A673 (cell line): ENCODE data around the gene ESR1.
"Not testable (repeated sequence)": the region's sequence is repeated elsewhere in the genome, so short reads cannot be mapped to it uniquely, and the experiment has no call there.

Source experiments
- EZH2 ChIP-seq: fragments of 200-600 bp; sonication (generic); IDR thresholded peaks from 2 replicates; pipeline ENCODE4 v1.6.1; 2017; ENCODE audit warnings: borderline replicate concordance, low read depth, mild to moderate bottlenecking, mixed read lengths, antibody characterized with exemption, low read length; ENCODE audit not compliant: poor library complexity, severe bottlenecking
- TF ChIP-seq, protein P1 (sequence below): fragments of 300-800, 200-600 bp; sonication (generic); conservative IDR thresholded peaks from 2 replicates; pipeline ENCODE4 v1.5.1; 2017; ENCODE audit warnings: low read depth, mild to moderate bottlenecking, antibody characterized with exemption, low read length, moderate library complexity, mixed read lengths

GRCh38 chr6:151867361-151867869 is 59.9 kb downstream of the ESR1 start:
- TF ChIP-seq, protein P1, sequence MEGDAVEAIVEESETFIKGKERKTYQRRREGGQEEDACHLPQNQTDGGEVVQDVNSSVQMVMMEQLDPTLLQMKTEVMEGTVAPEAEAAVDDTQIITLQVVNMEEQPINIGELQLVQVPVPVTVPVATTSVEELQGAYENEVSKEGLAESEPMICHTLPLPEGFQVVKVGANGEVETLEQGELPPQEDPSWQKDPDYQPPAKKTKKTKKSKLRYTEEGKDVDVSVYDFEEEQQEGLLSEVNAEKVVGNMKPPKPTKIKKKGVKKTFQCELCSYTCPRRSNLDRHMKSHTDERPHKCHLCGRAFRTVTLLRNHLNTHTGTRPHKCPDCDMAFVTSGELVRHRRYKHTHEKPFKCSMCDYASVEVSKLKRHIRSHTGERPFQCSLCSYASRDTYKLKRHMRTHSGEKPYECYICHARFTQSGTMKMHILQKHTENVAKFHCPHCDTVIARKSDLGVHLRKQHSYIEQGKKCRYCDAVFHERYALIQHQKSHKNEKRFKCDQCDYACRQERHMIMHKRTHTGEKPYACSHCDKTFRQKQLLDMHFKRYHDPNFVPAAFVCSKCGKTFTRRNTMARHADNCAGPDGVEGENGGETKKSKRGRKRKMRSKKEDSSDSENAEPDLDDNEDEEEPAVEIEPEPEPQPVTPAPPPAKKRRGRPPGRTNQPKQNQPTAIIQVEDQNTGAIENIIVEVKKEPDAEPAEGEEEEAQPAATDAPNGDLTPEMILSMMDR: not testable (repeated sequence)
- not testable (repeated sequence) for TF ChIP-seq EZH2
